Activated CD8-positive, alpha-beta memory T cell treated with anti-CD3 and anti-CD28 coated beads for 48 hours (primary cell): ENCODE measurements around the gene DGCR8.
A peak's percentile ranks its signal among the peaks of the same experiment; 100 is the strongest.

ENCODE experiments used
- DNase-seq, 3 experiments: peaks; one replicate each; pipeline ENCODE4 v3.0.0-alpha.2; 2020; ENCODE audit warnings: low read depth in 2 of 3, low spot score in 2 of 3

DGCR8 gene

GRCh38 chr22:20108757-20109230, 28.8 kb downstream of the DGCR8 start:
- no peak for DNase-seq

- no peak for DNase-seq
These were observed 29.6 kb downstream of the DGCR8 start for GRCh38 chr22:20109411-20110358.

- DNase-seq, result no peak
These were observed 30.4 kb downstream of the DGCR8 start for GRCh38 chr22:20110359-20110985.

GRCh38 chr22:20111045-20111688, 31.1 kb downstream of the DGCR8 start:
- DNase-seq, result no peak

- DNase-seq, result no peak
These were observed 31.9 kb downstream of the DGCR8 start for GRCh38 chr22:20111689-20112622.

GRCh38 chr22:20112623-20113511, 32.8 kb downstream of the DGCR8 start:
- no peak for DNase-seq

- no peak for DNase-seq
These were observed 33.7 kb downstream of the DGCR8 start for GRCh38 chr22:20113551-20114310.

GRCh38 chr22:20114506-20115475, 34.8 kb downstream of the DGCR8 start:
- no peak for DNase-seq

- DNase-seq, result no peak
These were observed 35.8 kb downstream of the DGCR8 start, which contains the start of gene RANBP1 for GRCh38 chr22:20115691-20116375. Gene RANBP1, plus strand, starts transcription at chr22:20116104. Its CDS starts 81 bp downstream, at chr22:20116185.

- DNase-seq, result no peak
These were observed 36.4 kb downstream of the DGCR8 start for GRCh38 chr22:20116376-20116950.

- peak; percentile 90 to 98 (median 95) for DNase-seq
These were observed 37.1 kb downstream of the DGCR8 start, which contains the start of gene TRMT2A for GRCh38 chr22:20116951-20117632. Gene TRMT2A, minus strand, starts transcription at chr22:20117226. Its CDS starts 320 bp downstream, at chr22:20116906.

GRCh38 chr22:20117633-20118299, 37.7 kb downstream of the DGCR8 start:
- peak in 2 of 3 experiments; percentile 52 to 65 for DNase-seq

GRCh38 chr22:20118300-20119020, 38.4 kb downstream of the DGCR8 start:
- no peak for DNase-seq

GRCh38 chr22:20121856-20122415, 41.9 kb downstream of the DGCR8 start:
- no peak for DNase-seq
